ENCODE data around the gene RAB40C. TPM values are rescaled to one million over a fixed set of nuclear protein-coding genes. Genes with fewer than 3 reads are reported as not detected.

The RAB40C gene
- total and polyA plus RNA-seq, 8 donors, result 17.6 to 101 (median 25.6) TPM

DNA sequence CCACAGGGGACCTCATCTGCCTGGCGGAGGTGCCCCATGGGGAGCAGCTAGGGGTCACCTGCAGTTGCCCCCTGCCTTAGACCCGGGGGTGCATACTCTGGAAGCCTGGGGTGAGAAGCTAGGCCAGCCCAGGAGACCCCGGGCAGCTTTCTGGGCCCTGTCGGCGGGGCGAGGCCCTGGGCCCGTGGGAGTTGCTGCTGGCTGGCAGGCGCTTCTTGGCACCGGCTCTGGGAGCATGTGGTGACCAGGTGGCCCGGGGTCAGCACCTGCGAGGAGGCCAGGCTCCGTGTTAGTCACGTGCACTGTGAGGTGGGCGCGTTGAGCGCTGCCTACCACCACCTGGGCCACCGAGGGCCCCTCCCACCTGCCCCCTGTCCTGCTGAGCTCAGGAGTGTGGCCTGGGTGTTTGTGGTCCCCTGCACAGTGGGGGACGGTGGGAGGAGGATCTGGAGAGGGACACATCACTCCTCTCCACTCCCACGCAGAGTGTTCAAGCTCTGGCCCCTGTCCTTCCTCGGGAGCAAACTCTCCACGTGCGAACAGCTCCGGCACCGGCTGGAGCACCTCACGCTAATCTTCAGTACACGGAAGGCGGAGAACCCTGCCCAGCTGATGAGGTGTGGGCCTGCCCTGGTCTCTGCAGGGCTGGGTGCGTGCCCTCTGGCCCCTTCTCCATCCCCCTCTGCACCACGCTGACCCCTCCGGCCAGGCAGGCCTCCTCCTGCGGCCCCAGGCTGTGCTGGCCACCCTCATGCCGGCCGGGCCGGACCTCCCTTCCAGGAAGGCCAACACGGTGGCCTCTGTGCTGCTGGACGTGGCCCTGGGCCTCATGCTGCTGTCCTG, 14.3 kb upstream of the RAB40C start:
- H3K36me3 ChIP-seq, result peaks cover 11 to 48% (median 35%) of the 10 kb centered on the region in 4 donors

GRCh38 chr16:576197-576822, 13.6 kb upstream of the RAB40C start:
- Histone ChIP-seq H3K36me3 (peaks cover 11 to 54% (median 41%) of the 10 kb centered on the region in 4 donors), H3K27me3 (no peaks in the 10 kb centered on the region), H3K4me3 (no peak overlapping the region), H3K4me1 (peaks cover 0 to 39% (median 27%) of the 10 kb centered on the region in 4 donors), H3K27ac (no peak overlapping the region), H3K9me3 (no peaks in the 10 kb centered on the region)
- DNase-seq, result no peak
- 64 to 85% (median 74%) methylated on average over 14 to 21 of the region's 21 CpGs for WGBS, 5 donors
- no peak for TF ChIP-seq EP300 (IDR thresholded peaks at IDR 0.05)
- no peak for TF ChIP-seq CTCF (IDR thresholded peaks at IDR 0.05)
- no peak for TF ChIP-seq POLR2AphosphoS5 (IDR thresholded peaks at IDR 0.05)
- no peak for TF ChIP-seq POLR2A (IDR thresholded peaks at IDR 0.05)
- intact Hi-C loops (cut with DNase I; ENCODE audit: low total_unique reads), result loop anchor here (10.0 kb wide), 1 partner anchor 78 kb away; no protein-coding TSS in a partner anchor

More for the DNA sequence above, 14.3 kb upstream of the RAB40C start:
- intact Hi-C loops (cut with DNase I; ENCODE audit: low total_unique reads), result loop anchor here (10.0 kb wide), 1 partner anchor 79 kb away; no protein-coding TSS in a partner anchor
- TF ChIP-seq POLR2AphosphoS5 (IDR thresholded peaks at IDR 0.05) (no peak), CTCF (IDR thresholded peaks at IDR 0.05) (no peak), POLR2A (IDR thresholded peaks at IDR 0.05) (no peak), EP300 (IDR thresholded peaks at IDR 0.05) (no peak)
- H3K27ac ChIP-seq, result no peak overlapping the region
- WGBS, 5 donors, result 65 to 81% (median 70%) methylated on average over 23 to 36 of the region's 36 CpGs
- H3K4me1 ChIP-seq, result peaks cover 3 to 46% (median 33%) of the 10 kb centered on the region in 4 donors
- DNase-seq, result no peak
- no peak overlapping the region for H3K4me3 ChIP-seq
- no peaks in the 10 kb centered on the region for H3K9me3 ChIP-seq
- no peaks in the 10 kb centered on the region for H3K27me3 ChIP-seq

DNA sequence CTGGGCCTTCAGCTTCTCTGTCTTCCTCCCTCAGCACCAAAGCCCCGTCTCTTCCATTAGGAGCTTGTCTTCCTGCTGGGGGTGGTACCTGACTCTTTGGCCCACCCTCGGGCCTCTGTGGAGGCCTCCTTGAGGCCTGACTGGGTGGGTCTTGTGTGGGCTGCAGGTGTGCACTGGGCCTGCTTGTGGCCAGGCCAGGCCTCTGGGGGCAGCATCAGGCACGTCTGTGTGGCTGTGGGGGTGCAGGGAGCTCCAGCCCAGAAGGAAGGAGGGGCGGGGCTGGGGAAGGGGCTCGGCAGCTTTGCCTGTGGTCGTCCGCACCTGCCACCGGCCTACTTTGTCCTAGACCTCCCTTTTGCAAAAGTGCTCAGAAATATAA, 13.1 kb upstream of the RAB40C start:
- H3K27me3 ChIP-seq, result no peaks in the 10 kb centered on the region
- WGBS, 5 donors, result 36 to 52% (median 41%) methylated on average over 8 of the region's 8 CpGs
- intact Hi-C loops (cut with DNase I; ENCODE audit: low total_unique reads), result loop anchor here (10.0 kb wide), 1 partner anchor 78 kb away; no protein-coding TSS in a partner anchor
- no peak overlapping the region for H3K4me3 ChIP-seq
- peaks cover 0 to 39% (median 25%) of the 10 kb centered on the region in 4 donors for H3K4me1 ChIP-seq
- H3K36me3 ChIP-seq, result peaks cover 11 to 55% (median 42%) of the 10 kb centered on the region in 4 donors
- no peak overlapping the region for H3K27ac ChIP-seq
- no peaks in the 10 kb centered on the region for H3K9me3 ChIP-seq
- TF ChIP-seq EP300 (IDR thresholded peaks at IDR 0.05), result no peak
- TF ChIP-seq POLR2A (IDR thresholded peaks at IDR 0.05), result no peak
- no peak for TF ChIP-seq CTCF (IDR thresholded peaks at IDR 0.05)
- no peak for DNase-seq

- TF ChIP-seq POLR2A (IDR thresholded peaks at IDR 0.05) (no peak), POLR2AphosphoS5 (IDR thresholded peaks at IDR 0.05) (no peak), CTCF (IDR thresholded peaks at IDR 0.05) (no peak), EP300 (IDR thresholded peaks at IDR 0.05) (no peak)
- Histone ChIP-seq H3K36me3 (peaks cover 11 to 56% (median 39%) of the 10 kb centered on the region in 4 donors), H3K27me3 (no peaks in the 10 kb centered on the region), H3K4me3 (no peak overlapping the region), H3K4me1 (peaks cover 0 to 37% (median 25%) of the 10 kb centered on the region in 4 donors), H3K9me3 (no peaks in the 10 kb centered on the region), H3K27ac (no peak overlapping the region)
- DNase-seq, result no peak
- intact Hi-C loops (cut with DNase I; ENCODE audit: low total_unique reads), result loop anchor here (10.0 kb wide), 1 partner anchor 77 kb away; no protein-coding TSS in a partner anchor
- WGBS, 5 donors, result 81 to 97% (median 92%) methylated on average over 6 to 13 of the region's 13 CpGs
Observed at GRCh38 chr16:577796-578195, 12.1 kb upstream of the RAB40C start.
